Melanocyte of skin (primary cell): Measurements from ENCODE around the gene ATP6V0E1. TPM values are rescaled to one million over a fixed set of nuclear protein-coding genes. Genes with fewer than 3 reads are reported as not detected.

Experiments used
- small RNA-seq, 2 donors: library from RNA; depleted of rRNA; stranded (forward); fragments of <200 nt; gene quantifications; one replicate each; pipeline ENCODE3, GENCODE V24; 2012
- total RNA-seq, 2 donors: library from RNA; depleted of rRNA; stranded (reverse); fragments of >200 nt; gene quantifications; 2 replicates each; pipeline ENCODE4 v1.2.3, GENCODE V29; 2012

Gene ATP6V0E1
- 100 to 1,000 TPM; 192 to 232 TPM for total RNA-seq

GRCh38 chr5:172983542-172984243, at the start of gene ATP6V0E1:
TSS of gene ATP6V0E1 (plus strand) at chr5:172983771. CDS start at chr5:172983861, 90 bp downstream.

DNA sequence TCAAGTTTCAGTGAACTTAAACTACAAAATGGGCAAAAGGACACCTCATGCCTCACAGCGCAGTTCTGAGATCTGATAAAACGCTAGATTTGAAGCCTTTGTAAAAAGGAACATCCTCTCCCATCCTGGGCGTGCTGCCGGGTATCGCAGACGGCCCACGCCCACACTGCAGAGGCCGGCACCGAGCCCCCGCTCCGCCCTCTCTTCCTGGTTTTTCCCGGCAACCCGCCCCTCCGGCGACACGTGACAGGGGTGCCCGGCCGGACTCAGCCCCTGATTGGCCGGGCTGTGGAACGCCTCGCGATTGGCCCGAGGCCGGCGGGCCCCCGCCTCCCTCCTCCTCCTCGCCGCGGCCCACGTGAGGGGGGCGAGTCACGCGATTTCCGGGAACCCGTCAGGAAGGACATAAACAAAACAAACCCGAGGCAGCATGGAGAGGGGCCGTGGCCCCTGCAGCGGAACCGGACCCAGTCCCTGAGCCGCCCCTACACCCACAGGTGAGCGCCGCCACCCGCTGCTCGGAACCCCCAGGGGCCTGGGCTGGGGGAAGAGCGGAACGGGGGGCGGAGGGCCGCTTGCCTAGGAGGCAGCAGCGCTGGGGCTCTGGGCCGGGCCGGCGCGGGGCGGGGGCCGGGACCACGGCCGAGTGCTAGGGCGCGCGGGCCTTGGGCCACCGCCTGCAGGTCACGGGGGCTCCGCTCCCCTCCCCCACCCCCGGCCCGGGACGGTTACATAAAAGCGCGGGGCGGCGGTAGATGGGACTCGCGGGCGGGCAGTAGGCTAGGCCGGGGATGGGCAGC, 72.6 kb downstream of the ATP6V0E1 start, which contains the start of gene CREBRF:
TSS of gene CREBRF (plus strand) at position 370 of the 800 bp plus-strand sequence. CDS start 24,424 bp downstream, outside the sequence.

Small RNA genes within 50 kb of the gene (small RNA-seq; reads per million reads assigned to genes)
- 0 reads per million in 2 donors for gene RF00019
- 2,357 to 8,324 reads per million in 2 donors for gene SNORA74B

Other genes with a start within 250 kb of the ATP6V0E1 start
- gene DUSP1, start 212.6 kb upstream of the ATP6V0E1 start, total RNA-seq: 10 to 100 TPM; 11.7 to 19.6 TPM
- 10 to 100 TPM; 43.4 to 72.9 TPM for gene ERGIC1, start 149.5 kb upstream of the ATP6V0E1 start, total RNA-seq
- 10 to 100 TPM; 39.9 to 53.9 TPM for gene RPL26L1, start 24.3 kb upstream of the ATP6V0E1 start, total RNA-seq
- gene CREBRF, start 72.6 kb downstream of the ATP6V0E1 start, total RNA-seq: 10 to 100 TPM in 1 of 2 donors, 1 to 10 TPM in 1; 7.0 to 17.9 TPM
- 10 to 100 TPM; 15.7 to 16.2 TPM for gene BNIP1, start 160.8 kb downstream of the ATP6V0E1 start, total RNA-seq